ENCODE measurements around the gene TEX2.

The TEX2 gene

DNA sequence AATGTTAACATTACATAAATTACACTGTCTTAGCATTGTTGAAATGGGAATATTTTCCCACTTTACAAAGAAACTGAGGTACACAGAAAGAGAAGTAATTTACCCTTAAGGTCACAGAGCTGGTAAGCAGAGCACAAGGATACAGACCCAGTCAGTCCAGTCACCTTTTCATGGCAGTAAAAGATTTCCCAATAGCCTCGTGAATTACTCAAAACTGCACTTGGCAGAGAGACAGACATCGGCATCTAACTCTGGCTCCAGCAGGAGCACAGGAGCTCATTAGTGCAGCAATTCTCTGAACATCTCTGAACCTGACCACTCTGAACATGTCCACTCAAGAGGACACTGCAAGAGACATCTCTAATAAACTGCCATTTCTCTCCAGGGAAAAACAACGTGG is 3.1 kb downstream of the TEX2 start:
- H3K9me3 Mint-ChIP-seq, result no peaks in the 10 kb centered on the region
- no peaks in the 10 kb centered on the region for H3K36me3 Mint-ChIP-seq
- no peak for ATAC-seq (ENCODE audit: low read depth)
- H3K4me1 Mint-ChIP-seq, result peaks cover 24% of the 10 kb centered on the region
- no peaks in the 10 kb centered on the region for H3K27me3 Mint-ChIP-seq
- no peak overlapping the region for H3K27ac Mint-ChIP-seq
- H3K4me3 Mint-ChIP-seq, result no peak overlapping the region
- no peak for DNase-seq (ENCODE audit: low spot score in 2 of 2)

DNA sequence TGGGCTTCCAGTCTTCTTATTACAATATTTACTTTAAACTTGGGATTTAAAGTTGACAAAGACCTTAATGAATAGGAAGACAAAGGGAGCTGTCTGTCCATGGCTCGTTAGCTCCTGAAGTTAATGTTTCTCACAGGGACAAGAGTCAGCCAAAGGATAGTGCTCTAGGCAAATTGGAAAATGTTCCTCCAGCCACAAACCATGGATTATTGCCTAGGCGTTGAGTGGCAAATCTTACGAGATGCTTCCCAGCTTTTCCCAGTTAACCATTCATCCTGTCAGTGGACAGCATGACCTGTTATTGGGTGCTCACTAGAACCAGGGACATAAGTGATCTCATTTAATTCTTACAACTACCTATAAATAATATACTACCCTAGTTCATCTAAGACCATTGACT is 3.6 kb downstream of the TEX2 start:
- DNase-seq (ENCODE audit: low spot score in 2 of 2) (no peak), ATAC-seq (ENCODE audit: low read depth) (no peak)
- Mint-ChIP-seq H3K27ac (no peak overlapping the region), H3K36me3 (no peaks in the 10 kb centered on the region), H3K9me3 (no peaks in the 10 kb centered on the region), H3K4me3 (no peak overlapping the region), H3K4me1 (peaks cover 24% of the 10 kb centered on the region), H3K27me3 (no peaks in the 10 kb centered on the region)

DNA sequence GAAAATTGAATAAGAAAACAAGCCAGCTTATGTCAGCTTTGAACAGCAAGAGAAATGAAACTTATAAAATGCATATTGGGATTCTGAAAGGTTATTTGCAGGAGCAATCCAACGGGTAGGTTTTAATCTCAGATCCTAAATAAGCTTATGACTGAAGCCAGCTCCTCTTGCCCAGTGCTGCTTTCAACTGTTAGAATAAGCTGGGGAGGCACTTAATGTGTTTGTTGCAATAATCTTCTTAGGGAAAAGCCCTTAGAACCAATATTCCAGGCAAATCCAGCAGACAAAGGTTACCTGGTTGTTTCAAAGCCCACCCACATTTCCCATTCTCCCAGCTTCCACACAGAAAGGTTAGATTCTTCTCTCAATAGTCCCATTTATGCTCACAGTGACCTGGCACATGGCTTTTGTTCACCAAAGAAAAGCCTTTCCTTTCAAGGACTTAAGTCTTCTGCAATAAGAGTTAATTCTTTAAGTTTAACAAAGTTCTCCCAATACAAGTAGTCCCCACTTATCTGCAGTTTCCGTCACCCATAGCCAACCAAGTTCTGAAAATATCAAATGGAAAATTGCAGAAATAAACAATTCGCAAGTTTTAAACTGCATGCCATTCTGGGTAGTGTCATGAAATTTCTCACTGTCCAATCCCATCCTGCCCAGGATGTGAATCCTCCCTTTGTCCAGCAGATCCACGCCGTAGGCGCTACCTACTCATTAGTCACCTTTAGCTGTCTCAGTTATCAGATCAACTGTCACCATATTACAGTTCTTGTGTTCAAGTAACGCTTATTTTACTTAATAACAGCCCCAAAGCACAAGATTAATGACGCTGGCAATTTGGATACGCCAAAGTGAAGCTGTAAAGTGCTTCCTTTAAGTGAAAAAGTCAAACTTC is 5.9 kb downstream of the TEX2 start:
- Mint-ChIP-seq H3K4me1 (peaks cover 19% of the 10 kb centered on the region), H3K9me3 (no peaks in the 10 kb centered on the region), H3K36me3 (no peaks in the 10 kb centered on the region), H3K4me3 (no peak overlapping the region), H3K27ac (no peak overlapping the region), H3K27me3 (no peaks in the 10 kb centered on the region)
- ATAC-seq (ENCODE audit: low read depth) (no peak), DNase-seq (ENCODE audit: low spot score in 2 of 2) (no peak)

DNA sequence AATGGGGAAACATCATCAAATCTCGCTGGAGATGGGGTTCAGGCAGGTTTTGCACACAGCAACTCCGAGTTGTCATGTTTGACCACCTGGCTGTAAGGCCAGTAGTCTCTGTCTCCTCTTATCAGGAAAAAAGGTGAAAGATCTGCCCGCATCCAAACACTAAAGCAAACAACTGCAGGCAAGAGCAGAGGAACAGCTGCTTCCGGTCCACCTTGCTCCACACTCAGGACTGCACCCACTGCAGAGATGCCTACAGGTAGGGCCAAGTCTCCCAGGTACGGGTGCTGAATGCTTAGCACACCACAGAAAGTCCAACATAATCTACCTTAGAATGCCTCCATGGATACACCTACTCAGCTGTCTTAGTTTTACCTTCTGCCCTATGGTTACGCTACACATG is 7.3 kb downstream of the TEX2 start:
- no peak overlapping the region for H3K27ac Mint-ChIP-seq
- DNase-seq (ENCODE audit: low spot score in 2 of 2) (no peak), ATAC-seq (ENCODE audit: low read depth) (no peak)
- no peaks in the 10 kb centered on the region for H3K36me3 Mint-ChIP-seq
- no peaks in the 10 kb centered on the region for H3K9me3 Mint-ChIP-seq
- peaks cover 10% of the 10 kb centered on the region for H3K4me1 Mint-ChIP-seq
- no peak overlapping the region for H3K4me3 Mint-ChIP-seq
- no peaks in the 10 kb centered on the region for H3K27me3 Mint-ChIP-seq

DNA sequence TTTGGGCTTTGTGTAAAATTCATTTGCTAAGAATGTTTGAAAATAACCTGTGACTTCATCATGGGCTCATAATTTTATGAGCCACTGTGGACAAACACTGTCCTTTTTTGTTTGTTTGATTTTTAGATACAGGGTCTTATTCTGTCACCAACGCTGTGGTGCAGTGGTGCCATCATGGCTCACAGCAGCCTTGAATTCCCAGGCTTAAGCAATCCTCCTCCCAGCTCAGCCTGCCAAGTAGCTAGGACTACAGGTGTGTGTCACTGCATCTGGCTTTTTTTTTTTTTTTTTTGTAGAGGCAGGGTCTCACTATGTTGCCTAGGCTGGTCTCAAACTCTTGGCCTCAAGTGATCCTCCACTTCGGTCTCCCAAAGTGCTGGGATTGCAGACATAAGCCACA is 8.3 kb downstream of the TEX2 start:
- H3K4me3 Mint-ChIP-seq, result no peak overlapping the region
- no peak for DNase-seq (ENCODE audit: low spot score in 2 of 2)
- H3K36me3 Mint-ChIP-seq, result no peaks in the 10 kb centered on the region
- no peak overlapping the region for H3K27ac Mint-ChIP-seq
- no peak for ATAC-seq (ENCODE audit: low read depth)
- H3K4me1 Mint-ChIP-seq, result peaks cover 8% of the 10 kb centered on the region
- H3K9me3 Mint-ChIP-seq, result no peaks in the 10 kb centered on the region
- no peaks in the 10 kb centered on the region for H3K27me3 Mint-ChIP-seq

DNA sequence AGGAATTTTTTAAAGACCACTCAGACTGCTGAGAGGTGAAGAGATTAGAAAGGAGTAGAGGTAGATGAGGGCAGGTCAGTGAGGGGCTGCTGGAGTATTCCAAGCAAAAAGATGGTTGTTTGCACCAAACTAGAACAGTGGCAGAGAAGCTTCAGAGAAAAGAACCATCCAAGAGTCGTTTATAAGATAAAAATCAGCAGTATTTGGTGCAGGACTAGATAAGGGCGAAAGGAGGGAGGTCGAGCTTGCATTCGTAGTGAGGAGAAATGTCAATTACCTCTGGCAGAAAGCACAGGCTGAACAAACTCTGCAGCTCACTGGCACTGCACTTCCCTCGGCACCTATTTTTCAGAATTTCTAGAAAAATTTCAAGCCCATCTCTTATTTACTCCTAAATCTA is 9.6 kb downstream of the TEX2 start:
- no peaks in the 10 kb centered on the region for H3K27me3 Mint-ChIP-seq
- H3K27ac Mint-ChIP-seq, result no peak overlapping the region
- H3K4me1 Mint-ChIP-seq, result peaks cover 8% of the 10 kb centered on the region
- H3K9me3 Mint-ChIP-seq, result no peaks in the 10 kb centered on the region
- H3K36me3 Mint-ChIP-seq, result no peaks in the 10 kb centered on the region
- H3K4me3 Mint-ChIP-seq, result no peak overlapping the region
- ATAC-seq (ENCODE audit: low read depth) (no peak), DNase-seq (ENCODE audit: low spot score in 2 of 2) (no peak)

DNA sequence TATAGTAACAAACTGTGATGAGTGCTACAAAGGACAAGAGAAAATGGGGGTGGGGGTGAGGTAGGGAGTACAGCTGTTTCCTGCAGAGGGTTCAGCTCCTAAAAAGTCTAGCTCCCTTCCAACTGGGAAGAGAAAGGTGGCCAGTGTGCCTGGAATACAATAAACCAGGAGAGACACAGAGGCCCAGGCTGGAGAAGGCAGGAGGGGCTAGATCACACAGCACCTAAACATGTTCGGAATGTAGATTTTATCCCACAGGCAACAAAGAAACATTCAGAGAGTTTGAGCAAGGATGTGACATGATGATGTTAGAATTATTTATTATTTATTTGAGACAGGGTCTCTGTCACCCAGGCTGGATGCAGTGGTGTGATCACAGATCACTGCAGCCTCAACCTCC is 10.2 kb downstream of the TEX2 start:
- H3K27ac Mint-ChIP-seq, result no peak overlapping the region
- no peaks in the 10 kb centered on the region for H3K9me3 Mint-ChIP-seq
- no peak for DNase-seq (ENCODE audit: low spot score in 2 of 2)
- no peaks in the 10 kb centered on the region for H3K27me3 Mint-ChIP-seq
- no peak overlapping the region for H3K4me3 Mint-ChIP-seq
- peaks cover 8% of the 10 kb centered on the region for H3K4me1 Mint-ChIP-seq
- no peak for ATAC-seq (ENCODE audit: low read depth)
- H3K36me3 Mint-ChIP-seq, result no peaks in the 10 kb centered on the region

DNA sequence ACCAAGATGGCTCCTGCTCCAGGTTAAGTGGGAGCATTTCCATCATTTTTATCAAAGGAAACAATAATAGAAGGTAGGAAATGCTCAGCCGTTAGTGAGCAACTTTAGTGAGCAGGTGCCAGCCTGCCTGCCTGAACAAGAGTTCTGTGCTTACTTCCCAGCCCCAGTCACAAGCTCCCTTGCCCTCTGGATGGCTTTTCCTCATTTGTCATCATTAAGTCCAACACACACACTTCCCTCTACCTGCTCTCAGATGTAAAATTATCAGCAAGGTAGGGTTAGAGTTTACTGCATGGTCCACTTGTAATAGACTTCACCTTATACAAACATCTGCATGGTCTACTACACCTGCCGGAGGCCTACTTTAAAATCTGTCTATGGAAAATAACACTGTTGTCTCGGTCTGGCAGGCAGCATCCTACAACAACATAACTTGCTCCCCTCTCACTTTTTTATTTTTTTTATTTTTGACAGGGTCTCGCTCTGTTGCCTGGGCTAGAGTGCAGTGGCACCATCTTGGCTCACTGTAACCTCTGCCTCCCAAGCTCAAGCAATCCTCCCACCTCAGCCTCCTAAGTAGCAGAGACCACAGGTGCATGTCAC is 12.7 kb downstream of the TEX2 start:
- Mint-ChIP-seq H3K4me1 (peaks cover 2% of the 10 kb centered on the region), H3K27ac (no peak overlapping the region), H3K36me3 (peaks cover 4% of the 10 kb centered on the region), H3K27me3 (no peaks in the 10 kb centered on the region), H3K9me3 (no peaks in the 10 kb centered on the region), H3K4me3 (no peak overlapping the region)
- ATAC-seq (ENCODE audit: low read depth) (no peak), DNase-seq (ENCODE audit: low spot score in 2 of 2) (no peak)

DNA sequence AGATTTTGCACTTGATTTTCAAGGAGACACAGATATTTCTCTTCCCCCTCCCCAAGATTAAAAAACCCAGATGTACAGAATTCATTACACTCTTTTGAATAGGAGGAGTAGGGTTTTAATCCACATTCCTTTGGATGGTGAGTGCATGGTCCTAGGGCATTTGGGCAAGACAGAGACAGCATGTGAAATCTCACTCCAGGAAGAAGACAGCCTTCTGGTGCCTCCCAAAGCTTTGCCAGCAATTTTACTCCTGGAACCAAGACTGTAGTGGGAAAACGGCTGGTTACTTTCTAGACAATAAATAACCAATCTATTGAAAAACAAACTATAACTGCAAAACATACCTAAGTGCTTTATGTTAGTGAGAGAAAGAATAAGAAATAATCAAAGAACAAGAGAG is 15.2 kb downstream of the TEX2 start:
- H3K4me3 Mint-ChIP-seq, result no peak overlapping the region
- H3K27ac Mint-ChIP-seq, result no peak overlapping the region
- no peaks in the 10 kb centered on the region for H3K9me3 Mint-ChIP-seq
- H3K4me1 Mint-ChIP-seq, result no peaks in the 10 kb centered on the region
- DNase-seq (ENCODE audit: low spot score in 2 of 2), result no peak
- no peak for ATAC-seq (ENCODE audit: low read depth)
- H3K27me3 Mint-ChIP-seq, result no peaks in the 10 kb centered on the region
- H3K36me3 Mint-ChIP-seq, result peaks cover 5% of the 10 kb centered on the region

DNA sequence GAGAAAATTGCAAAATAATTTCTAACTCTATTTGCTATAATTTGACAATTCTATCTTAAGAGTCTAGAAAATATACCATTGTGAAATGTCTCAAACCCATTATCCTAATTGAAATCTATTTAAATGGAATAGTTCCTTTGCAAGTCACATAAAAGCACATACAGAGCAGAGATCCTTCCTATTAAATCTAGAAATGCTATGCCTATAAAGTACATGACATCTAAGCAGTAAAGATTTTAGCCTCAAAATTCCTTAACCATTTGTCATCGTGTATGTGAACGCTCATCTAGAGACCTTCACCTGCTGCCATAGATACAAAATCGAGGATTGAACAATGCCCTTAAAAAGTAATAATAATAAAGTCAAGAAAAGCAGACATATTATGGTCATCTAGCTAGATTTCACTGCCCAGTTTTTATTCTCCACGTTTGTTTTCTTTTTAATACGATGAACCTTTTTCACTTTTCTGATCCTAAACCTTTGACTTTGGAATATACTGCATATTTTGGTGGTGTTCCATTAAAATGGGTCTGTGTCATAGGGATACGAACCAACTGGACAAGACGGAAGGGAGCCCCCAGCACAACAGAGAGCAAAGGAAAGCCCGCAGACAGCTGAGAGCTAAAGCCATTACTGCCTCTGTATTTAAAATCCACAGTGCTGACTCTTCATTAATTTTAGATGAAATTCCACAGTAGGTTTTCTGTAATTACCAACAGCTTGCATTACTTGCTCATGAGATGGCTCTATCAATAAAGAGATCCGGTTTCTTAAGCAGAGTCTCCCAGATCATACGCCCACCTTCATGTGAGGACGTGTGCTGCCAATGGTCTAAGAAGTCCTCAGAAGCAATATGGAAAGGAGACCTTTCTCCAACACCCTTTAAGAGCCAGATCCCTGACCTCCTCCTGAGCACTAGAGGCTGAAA is 17.6 kb downstream of the TEX2 start:
- no peak for ATAC-seq (ENCODE audit: low read depth)
- Mint-ChIP-seq H3K27me3 (no peaks in the 10 kb centered on the region), H3K9me3 (no peaks in the 10 kb centered on the region), H3K27ac (no peak overlapping the region), H3K4me3 (no peak overlapping the region), H3K36me3 (peaks cover 5% of the 10 kb centered on the region), H3K4me1 (peaks cover 1% of the 10 kb centered on the region)
- no peak for DNase-seq (ENCODE audit: low spot score in 2 of 2)

DNA sequence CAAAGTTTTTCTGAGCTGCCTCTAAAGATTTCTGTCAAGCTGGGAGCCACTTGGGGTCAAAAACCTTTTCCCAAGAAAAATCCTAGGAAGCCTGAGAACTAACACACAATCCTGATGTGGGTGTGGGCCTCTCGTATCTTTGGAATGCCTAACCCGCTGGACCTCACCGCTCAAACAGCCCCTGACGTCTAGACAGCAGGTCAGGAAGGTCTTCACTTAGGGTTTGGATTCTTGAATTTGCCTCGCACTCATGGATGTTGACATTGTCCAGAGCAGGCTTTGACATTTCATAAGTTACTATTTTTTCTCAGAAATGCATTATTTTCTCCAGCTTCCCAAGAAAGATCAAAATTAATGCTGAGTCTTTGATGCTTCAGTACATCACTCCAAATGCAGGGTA is 18.9 kb downstream of the TEX2 start:
- Mint-ChIP-seq H3K27me3 (no peaks in the 10 kb centered on the region), H3K9me3 (no peaks in the 10 kb centered on the region), H3K27ac (no peak overlapping the region), H3K4me3 (no peak overlapping the region), H3K4me1 (peaks cover 4% of the 10 kb centered on the region), H3K36me3 (peaks cover 5% of the 10 kb centered on the region)
- no peak for ATAC-seq (ENCODE audit: low read depth)
- DNase-seq (ENCODE audit: low spot score in 2 of 2), result no peak

DNA sequence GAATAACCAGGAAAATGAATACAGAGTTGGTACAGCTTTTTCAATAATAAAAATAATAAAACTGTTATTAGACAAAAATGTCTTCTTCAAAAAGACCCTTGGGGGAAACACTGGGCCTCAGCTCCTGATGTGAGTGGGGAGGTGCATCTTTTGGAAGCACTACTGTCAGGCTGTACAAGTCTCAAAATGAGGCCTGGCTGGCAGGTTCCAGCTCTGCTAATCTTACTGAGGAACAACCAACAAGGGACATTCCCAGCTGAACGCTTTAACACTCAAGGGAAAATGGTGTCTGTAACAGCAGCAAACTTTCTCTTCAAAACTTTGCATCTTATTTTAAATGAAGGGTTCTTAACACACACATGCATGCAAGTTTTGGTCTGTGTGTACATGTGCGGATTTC is 19.7 kb downstream of the TEX2 start:
- Mint-ChIP-seq H3K4me3 (no peak overlapping the region), H3K27me3 (no peaks in the 10 kb centered on the region), H3K9me3 (no peaks in the 10 kb centered on the region), H3K27ac (no peak overlapping the region), H3K36me3 (peaks cover 5% of the 10 kb centered on the region), H3K4me1 (peaks cover 7% of the 10 kb centered on the region)
- no peak for ATAC-seq (ENCODE audit: low read depth)
- DNase-seq (ENCODE audit: low spot score in 2 of 2), result no peak

DNA sequence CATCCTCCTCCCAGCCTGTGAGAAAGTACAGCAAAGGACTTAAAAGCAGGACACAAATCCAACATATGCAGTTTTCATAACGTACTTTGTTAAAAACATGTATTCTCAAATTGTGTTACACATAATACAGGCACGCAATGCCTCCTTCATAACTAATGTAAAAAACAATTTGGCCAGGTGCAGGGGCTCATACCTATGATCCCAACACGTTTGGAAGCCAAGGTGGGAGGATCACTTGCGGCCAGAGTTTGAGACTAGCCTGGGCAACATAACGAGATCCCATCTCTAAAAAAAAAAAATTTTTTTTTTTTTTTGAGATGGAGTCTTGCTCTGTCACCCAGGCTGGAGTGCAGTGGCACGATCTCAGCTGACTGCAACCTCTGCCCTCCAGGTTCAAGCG is 20.4 kb downstream of the TEX2 start:
- H3K36me3 Mint-ChIP-seq, result peaks cover 5% of the 10 kb centered on the region
- no peak overlapping the region for H3K27ac Mint-ChIP-seq
- no peak for DNase-seq (ENCODE audit: low spot score in 2 of 2)
- no peaks in the 10 kb centered on the region for H3K27me3 Mint-ChIP-seq
- no peak overlapping the region for H3K4me3 Mint-ChIP-seq
- H3K9me3 Mint-ChIP-seq, result no peaks in the 10 kb centered on the region
- ATAC-seq (ENCODE audit: low read depth), result no peak
- H3K4me1 Mint-ChIP-seq, result peaks cover 7% of the 10 kb centered on the region

DNA sequence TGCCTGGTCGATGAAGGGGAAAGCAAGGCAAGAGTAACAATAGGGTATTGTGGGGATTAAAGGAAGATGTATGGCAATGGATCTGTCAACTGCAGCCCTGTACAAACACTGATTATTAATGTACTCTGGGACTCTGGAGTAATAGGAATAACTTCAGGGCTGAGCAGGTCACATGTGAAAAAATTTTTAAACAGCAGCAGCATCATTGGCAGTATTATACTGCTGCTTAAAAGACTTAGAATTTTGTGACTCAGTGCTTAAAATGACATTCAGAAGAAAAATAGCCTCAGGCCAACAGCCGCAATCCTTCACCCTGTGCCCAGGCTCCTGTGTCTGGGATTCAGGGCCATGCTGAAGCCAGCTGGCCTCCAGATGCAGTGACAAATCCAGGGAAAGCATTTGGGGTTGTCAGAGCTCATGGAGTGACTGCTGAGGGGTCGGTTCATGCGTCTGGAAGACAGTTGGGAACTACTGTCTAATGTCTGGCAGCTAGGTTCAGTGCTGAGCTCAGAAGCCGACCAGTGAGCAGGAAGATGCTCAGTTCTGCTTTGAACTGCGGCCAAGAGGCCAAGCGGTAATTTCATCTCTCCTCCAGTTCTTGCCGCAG is 22.2 kb downstream of the TEX2 start:
- Mint-ChIP-seq H3K4me1 (peaks cover 11% of the 10 kb centered on the region), H3K27ac (no peak overlapping the region)

More for the DNA sequence above, 22.2 kb downstream of the TEX2 start:
- Mint-ChIP-seq H3K27me3 (no peaks in the 10 kb centered on the region), H3K9me3 (no peaks in the 10 kb centered on the region), H3K36me3 (peaks cover 1% of the 10 kb centered on the region), H3K4me3 (no peak overlapping the region)
- DNase-seq (ENCODE audit: low spot score in 2 of 2), result no peak
- no peak for ATAC-seq (ENCODE audit: low read depth)

Measured in memory B cell (primary cell).